IPS-20b (cell line): Measurements from ENCODE around the gene MAPK8IP2.
"Not testable (repeated sequence)": the region's sequence is repeated elsewhere in the genome, so short reads cannot be mapped to it uniquely, and the experiment has no call there.

Experiments used
- H3K27ac ChIP-seq: one replicate; pipeline ENCODE4 v1.5.1; 2013; ENCODE audit warnings: low read length
- H3K27me3 ChIP-seq: 2 replicates; pipeline ENCODE4 v1.6.1; 2013; ENCODE audit warnings: mild to moderate bottlenecking, low read length, inconsistent platforms; ENCODE audit not compliant: insufficient read depth
- H3K36me3 ChIP-seq: 2 replicates; pipeline ENCODE4 v1.6.1; 2013; ENCODE audit warnings: low read depth, mild to moderate bottlenecking, inconsistent platforms, low read length, moderate library complexity; ENCODE audit not compliant: insufficient read depth
- H3K4me1 ChIP-seq: 2 replicates; pipeline ENCODE4 v1.6.1; 2013; ENCODE audit warnings: mild to moderate bottlenecking, control low read depth, inconsistent platforms, low read length, moderate library complexity; ENCODE audit not compliant: insufficient read depth
- H3K4me3 ChIP-seq: 2 replicates; pipeline ENCODE4 v1.5.1; 2013; ENCODE audit warnings: mild to moderate bottlenecking, low read length, inconsistent platforms
- H3K9ac ChIP-seq: 2 replicates; pipeline ENCODE4 v1.6.1; 2013; ENCODE audit warnings: low read depth, mild to moderate bottlenecking, inconsistent platforms, low read length, moderate library complexity
- H3K9me3 ChIP-seq: 2 replicates; pipeline ENCODE4 v1.6.1; 2013; ENCODE audit warnings: mild to moderate bottlenecking, low read depth, low read length, inconsistent platforms; ENCODE audit not compliant: insufficient read depth

Gene MAPK8IP2

GRCh38 chr22:50610041-50610451 is 9.5 kb downstream of the MAPK8IP2 start:
- Histone ChIP-seq H3K9me3 (no peaks in the 10 kb centered on the region), H3K36me3 (no peaks in the 10 kb centered on the region), H3K27me3 (peaks cover 49% of the 10 kb centered on the region), H3K4me3 (no peak overlapping the region), H3K4me1 (no peaks in the 10 kb centered on the region), H3K27ac (no peak overlapping the region), H3K9ac (no peak overlapping the region)

DNA sequence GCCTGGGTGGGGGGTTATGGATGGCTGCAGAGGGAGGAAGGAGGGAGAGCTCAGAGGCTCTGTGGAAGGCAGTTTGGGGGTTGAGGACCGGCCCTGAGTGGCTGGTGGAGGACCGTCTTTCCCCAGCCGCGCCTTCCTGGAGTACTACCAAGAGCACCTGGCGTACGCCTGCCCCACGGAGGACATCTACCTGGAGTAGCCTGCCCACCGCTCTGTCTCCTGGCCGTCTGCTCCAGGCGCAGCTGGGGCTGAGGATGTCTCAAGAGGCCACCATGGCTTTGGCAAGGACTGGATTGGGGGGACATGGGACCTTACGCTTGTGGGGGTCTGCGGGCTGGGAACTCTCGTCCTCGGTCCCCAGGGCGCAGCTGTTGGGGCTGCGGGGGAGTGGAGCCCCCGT is 10.0 kb downstream of the MAPK8IP2 start:
- Histone ChIP-seq H3K4me1 (no peaks in the 10 kb centered on the region), H3K36me3 (no peaks in the 10 kb centered on the region), H3K9me3 (no peaks in the 10 kb centered on the region), H3K4me3 (no peak overlapping the region), H3K9ac (no peak overlapping the region), H3K27ac (no peak overlapping the region), H3K27me3 (peaks cover 43% of the 10 kb centered on the region)

DNA sequence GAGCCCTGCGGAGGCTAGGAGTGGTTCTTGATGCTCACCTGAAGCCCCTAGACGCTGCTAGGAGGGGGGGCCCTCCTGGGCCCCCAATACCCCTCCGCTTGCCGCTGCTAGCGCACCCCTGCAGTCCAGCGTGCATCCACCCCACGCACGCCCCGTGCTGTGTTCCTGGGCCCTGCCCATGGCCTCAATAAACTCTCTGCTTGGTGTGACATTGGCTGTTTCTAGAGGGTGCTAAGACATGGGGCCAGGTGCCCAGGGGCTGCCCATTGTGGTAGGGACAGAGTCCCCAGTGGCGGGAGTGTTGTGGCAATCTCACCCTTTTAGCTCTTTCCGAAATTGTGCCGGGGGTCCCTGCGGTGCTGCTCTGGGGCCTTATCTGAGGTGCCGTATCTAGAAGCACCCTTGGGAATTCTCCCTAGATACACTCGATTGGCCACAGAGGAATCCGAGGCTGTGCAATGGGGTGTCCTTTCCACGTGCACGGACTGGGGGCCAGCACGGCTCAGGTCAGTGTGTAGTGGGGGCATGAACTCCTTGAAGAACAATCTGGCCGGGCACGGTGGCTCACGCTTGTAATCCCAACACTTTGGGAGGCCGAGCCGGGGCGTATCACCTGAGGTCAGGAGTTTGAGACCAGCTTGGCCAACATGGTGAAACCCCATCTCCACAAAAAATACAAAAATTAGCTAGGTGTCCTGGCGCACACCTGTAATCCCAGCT is 10.9 kb downstream of the MAPK8IP2 start:
- Histone ChIP-seq H3K4me1 (no peaks in the 10 kb centered on the region), H3K9ac (no peak overlapping the region), H3K27me3 (peaks cover 34% of the 10 kb centered on the region), H3K36me3 (no peaks in the 10 kb centered on the region), H3K4me3 (no peak overlapping the region), H3K27ac (no peak overlapping the region), H3K9me3 (no peaks in the 10 kb centered on the region)

- Histone ChIP-seq H3K36me3 (no peaks in the 10 kb centered on the region), H3K4me1 (no peaks in the 10 kb centered on the region), H3K27ac (no peak overlapping the region), H3K9me3 (no peaks in the 10 kb centered on the region), H3K4me3 (no peak overlapping the region), H3K9ac (no peak overlapping the region), H3K27me3 (peaks cover 30% of the 10 kb centered on the region)
Observed at GRCh38 chr22:50612168-50612527, 11.6 kb downstream of the MAPK8IP2 start.

- Histone ChIP-seq H3K36me3 (no peaks in the 10 kb centered on the region), H3K9me3 (no peaks in the 10 kb centered on the region), H3K27me3 (peaks cover 24% of the 10 kb centered on the region), H3K4me3 (no peak overlapping the region), H3K27ac (no peak overlapping the region), H3K4me1 (no peaks in the 10 kb centered on the region), H3K9ac (no peak overlapping the region)
Observed at GRCh38 chr22:50612528-50613221, 12.1 kb downstream of the MAPK8IP2 start.

DNA sequence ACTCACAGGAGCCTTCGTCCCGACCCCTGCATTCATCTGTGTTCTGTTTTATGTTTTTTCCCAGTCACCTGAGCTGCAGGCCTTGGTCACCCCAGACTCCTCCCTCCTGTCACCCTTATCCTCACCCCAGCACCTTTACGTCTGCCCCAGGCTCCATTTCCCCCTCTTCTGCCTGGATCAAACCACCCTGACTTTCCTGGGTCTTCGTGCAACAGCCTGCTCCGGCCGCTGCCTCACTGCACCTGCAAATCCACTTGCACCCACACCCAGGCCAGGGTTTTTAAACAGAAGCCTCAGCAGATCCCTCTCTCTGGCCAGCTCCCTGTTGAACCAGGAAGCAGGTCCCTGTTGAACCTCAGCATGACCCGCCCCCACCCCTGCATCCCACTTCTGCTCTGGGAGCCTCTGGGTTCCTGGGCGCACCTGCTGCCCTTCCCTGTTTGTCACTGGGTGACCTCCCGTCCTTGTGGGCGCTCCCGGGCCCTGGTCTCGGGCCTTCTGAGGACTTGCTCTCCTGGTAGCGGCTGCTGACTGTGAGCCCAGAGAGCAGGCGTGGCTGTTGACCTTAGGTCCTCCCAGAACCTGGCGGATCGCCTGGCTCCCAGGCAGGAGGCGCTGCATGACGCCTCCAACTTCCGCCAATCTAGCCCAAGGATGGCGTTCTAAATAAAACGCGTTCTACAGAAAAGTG is 12.8 kb downstream of the MAPK8IP2 start:
- no peak overlapping the region for H3K9ac ChIP-seq
- H3K9me3 ChIP-seq: no peaks in the 10 kb centered on the region
- peaks cover 20% of the 10 kb centered on the region for H3K27me3 ChIP-seq
- no peaks in the 10 kb centered on the region for H3K36me3 ChIP-seq
- no peaks in the 10 kb centered on the region for H3K4me1 ChIP-seq
- no peak overlapping the region for H3K27ac ChIP-seq
- no peak overlapping the region for H3K4me3 ChIP-seq

- H3K4me1 ChIP-seq, H3K4me3 ChIP-seq, H3K36me3 ChIP-seq, H3K9me3 ChIP-seq, H3K27ac ChIP-seq, H3K9ac ChIP-seq: not testable (repeated sequence)
- peaks cover 17% of the 10 kb centered on the region for H3K27me3 ChIP-seq
Observed at GRCh38 chr22:50614296-50614695, 13.7 kb downstream of the MAPK8IP2 start.

- Histone ChIP-seq H3K9me3 (no peaks in the 10 kb centered on the region), H3K36me3 (no peaks in the 10 kb centered on the region), H3K4me1 (no peaks in the 10 kb centered on the region; the same call in 1 of the 2 replicates), H3K4me3 (peak overlapping the region; percentile 64), H3K27ac (no peak overlapping the region), H3K27me3 (peaks cover 20% of the 10 kb centered on the region), H3K9ac (peak overlapping the region; percentile 45; the same call in 1 of the 2 replicates)
Observed at GRCh38 chr22:50620593-50621355, 20.2 kb downstream of the MAPK8IP2 start.

- no peak overlapping the region for H3K9ac ChIP-seq
- H3K4me1 ChIP-seq: no peaks in the 10 kb centered on the region; the same call in 1 of the 2 replicates
- H3K27me3 ChIP-seq: peaks cover 20% of the 10 kb centered on the region
- peak overlapping the region; percentile 35; the same call in 1 of the 2 replicates for H3K4me3 ChIP-seq
- H3K27ac ChIP-seq: no peak overlapping the region
- no peaks in the 10 kb centered on the region for H3K9me3 ChIP-seq
- no peaks in the 10 kb centered on the region for H3K36me3 ChIP-seq
Observed at GRCh38 chr22:50621356-50621880, 20.8 kb downstream of the MAPK8IP2 start.

DNA sequence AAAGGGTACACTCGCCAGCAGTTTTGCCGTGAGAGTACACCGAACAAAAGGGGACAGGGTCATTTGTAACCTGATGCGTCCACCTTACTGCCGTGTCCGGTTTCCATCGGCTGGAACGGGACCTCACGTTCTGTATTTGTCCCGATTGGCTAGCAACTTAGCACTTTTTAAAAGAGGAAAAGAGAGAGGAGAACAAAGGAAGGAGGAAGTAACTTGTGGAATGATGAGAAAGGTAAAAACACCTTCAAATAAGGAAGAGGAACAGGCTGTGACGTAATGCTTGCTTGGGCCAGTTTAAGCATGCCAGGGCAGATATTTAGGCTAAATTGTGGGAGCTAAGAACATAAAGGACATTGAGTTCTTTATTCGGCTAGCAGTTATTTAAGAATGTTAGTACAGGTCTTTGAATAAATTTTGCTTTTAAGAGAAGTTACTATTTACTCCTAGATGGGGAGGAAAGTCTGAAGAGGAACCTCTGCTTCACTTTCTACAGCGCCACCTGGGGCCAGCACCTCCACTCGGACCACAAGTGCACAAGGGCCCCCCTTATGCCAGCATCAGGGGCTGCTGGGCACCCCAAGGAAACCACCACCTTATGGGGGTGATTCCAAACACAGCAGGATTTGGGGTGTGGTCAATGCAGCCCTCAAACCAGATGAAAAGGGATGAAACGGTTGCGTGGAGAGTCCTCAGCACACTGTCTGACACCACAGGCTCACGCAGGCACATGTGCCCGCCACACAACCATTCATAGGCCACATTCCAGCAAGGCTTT is 21.5 kb downstream of the MAPK8IP2 start:
- Histone ChIP-seq H3K4me3 (peak overlapping the region; percentile 35), H3K36me3 (no peaks in the 10 kb centered on the region), H3K27ac (no peak overlapping the region), H3K9ac (no peak overlapping the region), H3K27me3 (peaks cover 20% of the 10 kb centered on the region), H3K9me3 (no peaks in the 10 kb centered on the region), H3K4me1 (no peaks in the 10 kb centered on the region; the same call in 1 of the 2 replicates)
